ENCODE data around the gene KLHL5.

KLHL5 gene

GRCh38 chr4:39062094-39062769, at the start of gene KLHL5:
KLHL5 (plus strand) TSS chr4:39062232; CDS start chr4:39062653, 421 bp downstream.
- no peak for DNase-seq

GRCh38 chr4:39014028-39014427, 48.0 kb upstream of the KLHL5 start:
- DNase-seq, result no peak

- no peak for DNase-seq
Measured at GRCh38 chr4:39020130-39020529, 41.9 kb upstream of the KLHL5 start.

GRCh38 chr4:39021631-39022030, 40.4 kb upstream of the KLHL5 start:
- no peak for DNase-seq

GRCh38 chr4:39022241-39022640, 39.8 kb upstream of the KLHL5 start:
- DNase-seq, result no peak

GRCh38 chr4:39023059-39023458, 39.0 kb upstream of the KLHL5 start:
- DNase-seq, result no peak

- DNase-seq, result no peak
Measured at GRCh38 chr4:39024311-39024865, 37.6 kb upstream of the KLHL5 start.

- no peak for DNase-seq
Measured at GRCh38 chr4:39025552-39026085, 36.4 kb upstream of the KLHL5 start.

- no peak for DNase-seq
Measured at GRCh38 chr4:39026096-39026495, 35.9 kb upstream of the KLHL5 start.

- no peak for DNase-seq
Measured at GRCh38 chr4:39029752-39030694, 32.0 kb upstream of the KLHL5 start.

GRCh38 chr4:39030725-39031124, 31.3 kb upstream of the KLHL5 start:
- no peak for DNase-seq

- DNase-seq, result peak in 1 of 2 donors; percentile 14
Measured at GRCh38 chr4:39031590-39032020, 30.4 kb upstream of the KLHL5 start.

- DNase-seq, result peak; percentile 39 to 40
Measured at GRCh38 chr4:39032218-39033085, 29.6 kb upstream of the KLHL5 start, which contains the start of gene TMEM156. TMEM156 (minus strand) TSS chr4:39032409; CDS start chr4:39032313, 96 bp downstream.

GRCh38 chr4:39036172-39036571, 25.9 kb upstream of the KLHL5 start:
- DNase-seq, result no peak

GRCh38 chr4:39037491-39037825, 24.6 kb upstream of the KLHL5 start:
- no peak for DNase-seq

- DNase-seq, result no peak
Measured at GRCh38 chr4:39037941-39038340, 24.1 kb upstream of the KLHL5 start.

- no peak for DNase-seq
Measured at GRCh38 chr4:39039108-39039507, 22.9 kb upstream of the KLHL5 start.

- DNase-seq, result no peak
Measured at GRCh38 chr4:39042366-39042765, 19.7 kb upstream of the KLHL5 start.

GRCh38 chr4:39043058-39043860, 18.8 kb upstream of the KLHL5 start:
- DNase-seq, result no peak

GRCh38 chr4:39043861-39044363, 18.1 kb upstream of the KLHL5 start:
- no peak for DNase-seq

GRCh38 chr4:39044364-39044955, 17.6 kb upstream of the KLHL5 start:
- DNase-seq, result peak; percentile 97
